Colonic mucosa (tissue), 4 donors: ENCODE data around the gene ZNF319. TPM values are rescaled to one million over a fixed set of nuclear protein-coding genes. Genes with fewer than 3 reads are reported as not detected.
A peak's percentile ranks its signal among the peaks of the same experiment; 100 is the strongest.

Source experiments
- DNase-seq: peaks from one replicate; pipeline ENCODE4 v3.0.0-alpha.2; 2020
- H3K27ac ChIP-seq: fragments of 200-600 bp; one replicate; pipeline ENCODE4 v1.8.0; 2021
- H3K27me3 ChIP-seq: fragments of 200-600 bp; one replicate; pipeline ENCODE4 v1.8.0; 2021
- H3K36me3 ChIP-seq: fragments of 200-600 bp; one replicate; pipeline ENCODE4 v1.8.0; 2021
- H3K4me1 ChIP-seq: fragments of 200-600 bp; one replicate; pipeline ENCODE4 v1.8.0; 2021; ENCODE audit warnings: mild to moderate bottlenecking
- H3K4me3 ChIP-seq: fragments of 200-600 bp; one replicate; pipeline ENCODE4 v1.8.0; 2021
- H3K9ac ChIP-seq, 2 donors: one replicate each; pipeline ENCODE4 v1.7.0; 2013; ENCODE audit warnings: control low read depth in 2 of 2, low read depth in 2 of 2, low read length in 2 of 2
- H3K9me3 ChIP-seq: fragments of 200-600 bp; one replicate; pipeline ENCODE4 v1.8.0; 2021
- intact Hi-C: fragments of 100-400 bp; cut with DNase I; formaldehyde crosslinking; loops from one replicate; pipeline ENCODE4 v1.14.1; 2022
- total RNA-seq, 2 donors: library from RNA; stranded (reverse); fragmentation: NEBNext Ultra II Directional in 1 of 2; extraction: Animal tissue kit (Norgen Biotek cat#: 25700) in 1 of 2; gene quantifications; one replicate each; pipeline ENCODE4 v1.2.1, GENCODE V29; 2021
- TF ChIP-seq, protein P1 (sequence below): fragments of 200-600 bp; IDR thresholded peaks from one replicate; pipeline ENCODE4 v1.8.0; 2022; ENCODE audit warnings: antibody characterized with exemption, mild to moderate bottlenecking
- donor health status: healthy.
- donor health status: DM: no; HTN: no; CAD: no.
- donor health status: DM: no; HTN: no; CAD: no.

Gene ZNF319
- total RNA-seq, 2 donors from 2014 or later, result 3.5 to 5.3 TPM

DNA sequence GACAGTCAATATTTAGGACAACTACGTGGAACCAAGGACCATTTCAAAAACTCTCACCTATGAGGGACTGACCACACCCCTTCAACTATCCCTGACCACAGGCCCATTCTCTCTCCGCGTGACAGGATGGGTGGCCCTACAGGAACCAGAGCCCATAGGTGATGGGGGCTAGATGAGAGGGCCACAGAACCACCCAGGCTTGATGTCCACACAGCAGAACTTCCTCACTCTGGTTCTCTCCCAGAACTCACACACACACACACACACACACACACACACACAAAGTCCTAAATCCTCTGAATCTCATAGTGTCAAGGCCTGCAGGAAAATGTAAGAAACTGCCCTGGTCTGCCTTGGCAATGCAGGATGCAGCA, 1.5 kb downstream of the ZNF319 start:
- Histone ChIP-seq H3K27ac (no peak overlapping the region), H3K36me3 (peaks cover 8% of the 10 kb centered on the region), H3K9me3 (no peaks in the 10 kb centered on the region), H3K4me1 (no peaks in the 10 kb centered on the region), H3K9ac (no peak overlapping the region), H3K4me3 (no peak overlapping the region), H3K27me3 (no peaks in the 10 kb centered on the region)
- intact Hi-C loops, result loop anchor here (10.0 kb wide), 1 partner anchor 244 kb away; no protein-coding TSS in a partner anchor
- TF ChIP-seq, protein P1, sequence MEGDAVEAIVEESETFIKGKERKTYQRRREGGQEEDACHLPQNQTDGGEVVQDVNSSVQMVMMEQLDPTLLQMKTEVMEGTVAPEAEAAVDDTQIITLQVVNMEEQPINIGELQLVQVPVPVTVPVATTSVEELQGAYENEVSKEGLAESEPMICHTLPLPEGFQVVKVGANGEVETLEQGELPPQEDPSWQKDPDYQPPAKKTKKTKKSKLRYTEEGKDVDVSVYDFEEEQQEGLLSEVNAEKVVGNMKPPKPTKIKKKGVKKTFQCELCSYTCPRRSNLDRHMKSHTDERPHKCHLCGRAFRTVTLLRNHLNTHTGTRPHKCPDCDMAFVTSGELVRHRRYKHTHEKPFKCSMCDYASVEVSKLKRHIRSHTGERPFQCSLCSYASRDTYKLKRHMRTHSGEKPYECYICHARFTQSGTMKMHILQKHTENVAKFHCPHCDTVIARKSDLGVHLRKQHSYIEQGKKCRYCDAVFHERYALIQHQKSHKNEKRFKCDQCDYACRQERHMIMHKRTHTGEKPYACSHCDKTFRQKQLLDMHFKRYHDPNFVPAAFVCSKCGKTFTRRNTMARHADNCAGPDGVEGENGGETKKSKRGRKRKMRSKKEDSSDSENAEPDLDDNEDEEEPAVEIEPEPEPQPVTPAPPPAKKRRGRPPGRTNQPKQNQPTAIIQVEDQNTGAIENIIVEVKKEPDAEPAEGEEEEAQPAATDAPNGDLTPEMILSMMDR, result no peak
- DNase-seq, result no peak

GRCh38 chr16:57998486-57998885, 2.0 kb downstream of the ZNF319 start:
- Histone ChIP-seq H3K9ac (no peak overlapping the region), H3K4me1 (no peaks in the 10 kb centered on the region), H3K4me3 (no peak overlapping the region), H3K9me3 (no peaks in the 10 kb centered on the region), H3K27me3 (no peaks in the 10 kb centered on the region), H3K36me3 (peaks cover 8% of the 10 kb centered on the region), H3K27ac (no peak overlapping the region)
- intact Hi-C loops, result loop anchor here (10.0 kb wide), 1 partner anchor 244 kb away; no protein-coding TSS in a partner anchor
- TF ChIP-seq, protein P1, result no peak
- DNase-seq, result peak; percentile 49

- no peak for DNase-seq
- Histone ChIP-seq H3K36me3 (peaks cover 8% of the 10 kb centered on the region), H3K4me3 (no peak overlapping the region), H3K9me3 (no peaks in the 10 kb centered on the region), H3K4me1 (no peaks in the 10 kb centered on the region), H3K27me3 (no peaks in the 10 kb centered on the region), H3K27ac (no peak overlapping the region), H3K9ac (no peak overlapping the region)
- intact Hi-C loops, result loop anchor here (10.0 kb wide), 1 partner anchor 243 kb away; no protein-coding TSS in a partner anchor
- TF ChIP-seq, protein P1, result no peak
Measured at GRCh38 chr16:57997528-57998265, 2.8 kb downstream of the ZNF319 start.

DNA sequence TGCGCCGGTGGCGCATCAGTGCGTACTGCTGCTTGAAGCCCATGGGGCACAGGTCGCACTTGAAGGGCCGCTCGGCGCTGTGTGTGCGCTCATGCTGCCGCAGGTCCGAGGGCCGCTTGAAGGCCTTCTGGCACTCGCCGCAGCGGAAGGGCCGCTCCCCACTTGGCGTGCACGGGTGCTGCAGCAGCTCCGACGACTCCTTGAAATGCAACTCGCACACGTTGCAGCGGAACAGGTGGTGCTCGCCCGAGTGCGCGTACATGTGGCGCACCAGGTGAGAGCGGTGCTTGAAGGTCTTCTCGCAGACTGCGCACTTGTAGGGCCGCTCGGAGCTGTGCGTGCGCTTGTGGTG, 3.3 kb downstream of the ZNF319 start:
- Histone ChIP-seq H3K4me1 (no peaks in the 10 kb centered on the region), H3K36me3 (peaks cover 8% of the 10 kb centered on the region), H3K9ac (no peak overlapping the region), H3K27me3 (no peaks in the 10 kb centered on the region), H3K9me3 (no peaks in the 10 kb centered on the region), H3K27ac (no peak overlapping the region), H3K4me3 (no peak overlapping the region)
- no peak for DNase-seq
- intact Hi-C loops, result loop anchor here (10.0 kb wide), 1 partner anchor 242 kb away; no protein-coding TSS in a partner anchor
- TF ChIP-seq, protein P1, result no peak

GRCh38 chr16:57996406-57997175, 3.9 kb downstream of the ZNF319 start:
- no peaks in the 10 kb centered on the region for H3K9me3 ChIP-seq
- H3K36me3 ChIP-seq, result peaks cover 8% of the 10 kb centered on the region
- TF ChIP-seq, protein P1, result no peak
- H3K4me1 ChIP-seq, result no peaks in the 10 kb centered on the region
- no peak overlapping the region for H3K4me3 ChIP-seq
- H3K27ac ChIP-seq, result no peak overlapping the region
- H3K27me3 ChIP-seq, result no peaks in the 10 kb centered on the region
- intact Hi-C loops, result loop anchor here (10.0 kb wide), 1 partner anchor 242 kb away; no protein-coding TSS in a partner anchor
- no peak for DNase-seq
- H3K9ac ChIP-seq, result no peak overlapping the region
